ENCODE data around the gene KCP.

GRCh38 chr7:128937647-128938543, 27.4 kb upstream of the KCP start, which contains the start of gene IRF5:
- TF ChIP-seq, protein P1, sequence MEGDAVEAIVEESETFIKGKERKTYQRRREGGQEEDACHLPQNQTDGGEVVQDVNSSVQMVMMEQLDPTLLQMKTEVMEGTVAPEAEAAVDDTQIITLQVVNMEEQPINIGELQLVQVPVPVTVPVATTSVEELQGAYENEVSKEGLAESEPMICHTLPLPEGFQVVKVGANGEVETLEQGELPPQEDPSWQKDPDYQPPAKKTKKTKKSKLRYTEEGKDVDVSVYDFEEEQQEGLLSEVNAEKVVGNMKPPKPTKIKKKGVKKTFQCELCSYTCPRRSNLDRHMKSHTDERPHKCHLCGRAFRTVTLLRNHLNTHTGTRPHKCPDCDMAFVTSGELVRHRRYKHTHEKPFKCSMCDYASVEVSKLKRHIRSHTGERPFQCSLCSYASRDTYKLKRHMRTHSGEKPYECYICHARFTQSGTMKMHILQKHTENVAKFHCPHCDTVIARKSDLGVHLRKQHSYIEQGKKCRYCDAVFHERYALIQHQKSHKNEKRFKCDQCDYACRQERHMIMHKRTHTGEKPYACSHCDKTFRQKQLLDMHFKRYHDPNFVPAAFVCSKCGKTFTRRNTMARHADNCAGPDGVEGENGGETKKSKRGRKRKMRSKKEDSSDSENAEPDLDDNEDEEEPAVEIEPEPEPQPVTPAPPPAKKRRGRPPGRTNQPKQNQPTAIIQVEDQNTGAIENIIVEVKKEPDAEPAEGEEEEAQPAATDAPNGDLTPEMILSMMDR (conservative IDR thresholded peaks at IDR 0.05; ENCODE audit: low read length) = no peak
- TF ChIP-seq EZH2phosphoT487 (IDR thresholded peaks at IDR 0.05; ENCODE audit: borderline replicate concordance) = no peak
